Transverse colon (tissue), 4 donors: ENCODE data around the gene HOXD10. TPM values are rescaled to one million over a fixed set of nuclear protein-coding genes. Genes with fewer than 3 reads are reported as not detected.

ENCODE experiments used
- DNase-seq: peaks from one replicate; pipeline ENCODE4 v3.0.0-alpha.2; 2019
- H3K27ac ChIP-seq, 4 donors: fragments of 200-600 bp; sonication (generic); 2 replicates each; pipeline ENCODE4 v1.5.1; 2016 to 2018; ENCODE audit warnings: inconsistent platforms in 4 of 4
- H3K27me3 ChIP-seq: fragments of 200-600 bp; sonication (generic); 2 replicates; pipeline ENCODE4 v1.5.1; 2017; ENCODE audit warnings: inconsistent platforms
- H3K36me3 ChIP-seq, 4 donors: fragments of 200-600 bp; sonication (generic); 2 replicates each; pipeline ENCODE4 v1.5.1; 2017 to 2019; ENCODE audit warnings: inconsistent platforms in 4 of 4
- H3K4me1 ChIP-seq, 4 donors: fragments of 200-600 bp; sonication (generic); 2 replicates each; pipeline ENCODE4 v1.5.1; 2017 to 2020; ENCODE audit warnings: inconsistent platforms in 4 of 4
- H3K4me3 ChIP-seq, 4 donors: fragments of 200-600 bp; sonication (generic); 1 replicate in 1 of 4; 2 replicates in 3 of 4; pipeline versions ENCODE4 v1.5.1 to v1.6.1; 2017 to 2019; ENCODE audit warnings: inconsistent platforms in 4 of 4
- H3K9me3 ChIP-seq, 2 donors: fragments of 200-600 bp; sonication (generic); 2 replicates each; pipeline ENCODE4 v1.5.1; 2017 to 2019; ENCODE audit warnings: inconsistent platforms in 2 of 2
- EP300 ChIP-seq: sonication (generic); formaldehyde crosslinking; IDR thresholded peaks from one replicate; pipeline ENCODE4 v1.6.1; 2017; ENCODE audit warnings: antibody characterized with exemption, low read depth
- POLR2A ChIP-seq: fragments of 450-650 bp; IDR thresholded peaks from one replicate; pipeline ENCODE4 v1.6.1; 2016; ENCODE audit warnings: antibody characterized with exemption, mild to moderate bottlenecking, moderate library complexity
- POLR2AphosphoS5 ChIP-seq, 3 donors: sonication (generic); formaldehyde crosslinking; IDR thresholded peaks; one replicate each; pipeline ENCODE4 v1.6.1; 2016; ENCODE audit warnings: antibody characterized with exemption in 3 of 3
- WGBS, 2 donors: methylation state at CpG; one replicate each; pipeline ENCODE4 v1.1.5; 2018; ENCODE audit warnings: low coverage in 1 of 2; 5-methylcytosine and 5-hydroxymethylcytosine counted together
- in situ Hi-C, 4 donors: fragments of 200-750 bp; cut with MboI; loops; one replicate each; pipeline versions ENCODE4 v1.15.0 to v1.15.1; 2017; ENCODE audit warnings: low sequenced_read_pairs in 3 of 4, low pct_ligation_motif_present in 1 of 4, low pct_unique_long_range_greater_than_20kb in 1 of 4
- intact Hi-C: fragments of 100-400 bp; cut with DNase I; formaldehyde crosslinking; loops from one replicate; pipeline ENCODE4 v1.15.1; 2023; ENCODE audit warnings: low total_unique reads
- total RNA-seq, 4 donors: library from RNA; depleted of rRNA; stranded (reverse); fragments of >200 nt; gene quantifications; one replicate each; pipeline ENCODE4 v1.1.0, GENCODE V29; 2016
- TF ChIP-seq, protein P1 (sequence below), 5 experiments: fragments of 200-600 bp in 3 of 5; fragments of 450-650 bp in 2 of 5; sonication (generic) in 3 of 5; IDR thresholded peaks; 1 replicate in 2 of 5; 2 replicates in 3 of 5; pipeline ENCODE4 v1.5.1; 2016 to 2017; ENCODE audit warnings: antibody characterized with exemption in 5 of 5, inconsistent platforms in 3 of 5, mild to moderate bottlenecking in 2 of 5, moderate library complexity in 1 of 5

Gene HOXD10
- total RNA-seq, 4 donors from 2014 or later: 1.1 to 25.1 (median 7.6) TPM

DNA sequence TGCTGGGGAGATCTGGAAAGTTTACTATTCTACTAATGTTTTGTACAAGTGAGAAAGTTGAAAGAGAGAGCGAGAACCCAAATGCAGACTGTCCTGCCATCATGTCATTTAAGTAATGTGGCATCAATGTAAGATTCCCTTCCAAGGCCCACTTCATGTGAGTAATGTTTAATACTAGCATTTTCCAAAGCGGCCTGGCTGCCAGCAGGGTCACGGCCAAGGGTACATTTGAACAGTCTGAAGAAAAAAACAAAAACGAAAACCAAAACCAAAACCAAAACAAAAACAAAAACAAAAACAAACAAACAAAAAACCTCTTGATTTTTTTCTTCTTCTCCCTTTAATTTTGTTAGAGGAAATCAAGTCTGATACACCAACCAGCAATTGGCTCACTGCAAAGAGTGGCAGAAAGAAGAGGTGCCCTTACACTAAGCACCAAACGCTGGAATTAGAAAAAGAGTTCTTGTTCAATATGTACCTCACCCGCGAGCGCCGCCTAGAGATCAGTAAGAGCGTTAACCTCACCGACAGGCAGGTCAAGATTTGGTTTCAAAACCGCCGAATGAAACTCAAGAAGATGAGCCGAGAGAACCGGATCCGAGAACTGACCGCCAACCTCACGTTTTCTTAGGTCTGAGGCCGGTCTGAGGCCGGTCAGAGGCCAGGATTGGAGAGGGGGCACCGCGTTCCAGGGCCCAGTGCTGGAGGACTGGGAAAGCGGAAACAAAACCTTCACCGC lies 2.2 kb downstream of the HOXD10 start:
- intact Hi-C loops: no loop called here
- H3K4me3 ChIP-seq: peak overlapping the region in 2 of 4 donors; percentile 12 to 16
- no peaks in the 10 kb centered on the region for H3K36me3 ChIP-seq
- no peaks in the 10 kb centered on the region for H3K9me3 ChIP-seq
- peak overlapping the region in 3 of 4 donors; percentile 35 to 70 (median 42) for H3K27ac ChIP-seq
- TF ChIP-seq POLR2AphosphoS5 (IDR thresholded peaks at IDR 0.05) (no peak), EP300 (no peak), POLR2A (no peak)
- TF ChIP-seq, protein P1, sequence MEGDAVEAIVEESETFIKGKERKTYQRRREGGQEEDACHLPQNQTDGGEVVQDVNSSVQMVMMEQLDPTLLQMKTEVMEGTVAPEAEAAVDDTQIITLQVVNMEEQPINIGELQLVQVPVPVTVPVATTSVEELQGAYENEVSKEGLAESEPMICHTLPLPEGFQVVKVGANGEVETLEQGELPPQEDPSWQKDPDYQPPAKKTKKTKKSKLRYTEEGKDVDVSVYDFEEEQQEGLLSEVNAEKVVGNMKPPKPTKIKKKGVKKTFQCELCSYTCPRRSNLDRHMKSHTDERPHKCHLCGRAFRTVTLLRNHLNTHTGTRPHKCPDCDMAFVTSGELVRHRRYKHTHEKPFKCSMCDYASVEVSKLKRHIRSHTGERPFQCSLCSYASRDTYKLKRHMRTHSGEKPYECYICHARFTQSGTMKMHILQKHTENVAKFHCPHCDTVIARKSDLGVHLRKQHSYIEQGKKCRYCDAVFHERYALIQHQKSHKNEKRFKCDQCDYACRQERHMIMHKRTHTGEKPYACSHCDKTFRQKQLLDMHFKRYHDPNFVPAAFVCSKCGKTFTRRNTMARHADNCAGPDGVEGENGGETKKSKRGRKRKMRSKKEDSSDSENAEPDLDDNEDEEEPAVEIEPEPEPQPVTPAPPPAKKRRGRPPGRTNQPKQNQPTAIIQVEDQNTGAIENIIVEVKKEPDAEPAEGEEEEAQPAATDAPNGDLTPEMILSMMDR (IDR thresholded peaks at IDR 0.05): peak; percentile 45 to 59 (median 53)
- peak; percentile 68 for DNase-seq
- H3K4me1 ChIP-seq: peaks cover 0 to 24% (median 17%) of the 10 kb centered on the region in 4 donors
- in situ Hi-C loops: loop anchor here in 3 of 4 donors (25.0 kb wide), 2 partner anchors 694 to 1019 kb away; no protein-coding TSS in a partner anchor
- WGBS, 2 donors: 19 to 22% methylated on average over 19 to 24 of the region's 24 CpGs
- H3K27me3 ChIP-seq: peaks cover 100% of the 10 kb centered on the region

DNA sequence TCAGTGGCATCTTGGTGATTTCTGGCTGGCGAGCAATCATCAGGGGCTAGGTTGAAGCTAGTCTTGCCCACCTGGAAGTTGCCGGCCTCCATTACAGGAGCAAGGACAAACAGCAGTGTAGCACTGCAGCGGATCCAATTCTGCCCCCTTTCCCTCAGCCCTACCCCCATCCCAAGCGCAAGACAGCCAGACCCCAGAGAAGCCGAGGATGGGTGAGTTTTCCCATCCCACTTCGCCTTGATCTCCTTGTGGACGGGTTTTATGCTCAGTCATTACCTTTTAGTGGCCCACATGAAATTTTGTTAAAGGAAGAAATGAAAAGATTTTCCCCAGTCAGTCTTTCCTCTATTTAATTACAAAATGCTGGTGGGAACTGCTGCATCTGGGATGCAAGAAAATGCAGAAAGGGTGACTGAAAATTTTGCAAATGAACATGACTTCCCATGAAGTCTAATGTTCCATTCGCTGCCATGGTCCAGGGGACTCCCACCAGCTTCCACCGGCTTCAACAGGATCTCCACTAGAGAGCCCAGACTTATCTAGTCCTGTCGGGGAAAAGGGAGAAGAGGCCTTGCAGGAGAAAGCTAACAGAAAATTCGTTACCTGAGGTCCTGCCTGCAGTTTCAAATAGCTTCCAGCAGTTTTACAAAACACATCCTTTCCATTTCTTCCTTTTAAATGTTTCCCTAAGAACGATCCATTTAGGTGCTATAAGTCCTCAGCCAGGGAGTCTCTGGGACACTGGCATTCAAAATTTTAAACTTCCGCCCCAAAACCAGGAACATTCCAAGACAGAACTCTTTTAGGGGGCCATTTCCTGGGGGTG lies 4.0 kb downstream of the HOXD10 start:
- intact Hi-C loops: no loop called here
- TF ChIP-seq POLR2A: no peak
- TF ChIP-seq, protein P1 (IDR thresholded peaks at IDR 0.05): no peak
- TF ChIP-seq EP300: no peak
- no peak for TF ChIP-seq POLR2AphosphoS5 (IDR thresholded peaks at IDR 0.05)
- Histone ChIP-seq H3K27ac (peak overlapping the region in 2 of 4 donors; percentile 84 to 88), H3K36me3 (no peaks in the 10 kb centered on the region), H3K9me3 (no peaks in the 10 kb centered on the region), H3K4me3 (no peak overlapping the region), H3K27me3 (peaks cover 100% of the 10 kb centered on the region), H3K4me1 (peaks cover 0 to 27% (median 18%) of the 10 kb centered on the region in 4 donors)
- WGBS, 2 donors: 41 to 46% methylated on average over 6 to 13 of the region's 13 CpGs
- DNase-seq: no peak
- in situ Hi-C loops: loop anchor here (10.0 to 25.0 kb wide), 5 partner anchors 334 to 1034 kb away; no protein-coding TSS in a partner anchor

DNA sequence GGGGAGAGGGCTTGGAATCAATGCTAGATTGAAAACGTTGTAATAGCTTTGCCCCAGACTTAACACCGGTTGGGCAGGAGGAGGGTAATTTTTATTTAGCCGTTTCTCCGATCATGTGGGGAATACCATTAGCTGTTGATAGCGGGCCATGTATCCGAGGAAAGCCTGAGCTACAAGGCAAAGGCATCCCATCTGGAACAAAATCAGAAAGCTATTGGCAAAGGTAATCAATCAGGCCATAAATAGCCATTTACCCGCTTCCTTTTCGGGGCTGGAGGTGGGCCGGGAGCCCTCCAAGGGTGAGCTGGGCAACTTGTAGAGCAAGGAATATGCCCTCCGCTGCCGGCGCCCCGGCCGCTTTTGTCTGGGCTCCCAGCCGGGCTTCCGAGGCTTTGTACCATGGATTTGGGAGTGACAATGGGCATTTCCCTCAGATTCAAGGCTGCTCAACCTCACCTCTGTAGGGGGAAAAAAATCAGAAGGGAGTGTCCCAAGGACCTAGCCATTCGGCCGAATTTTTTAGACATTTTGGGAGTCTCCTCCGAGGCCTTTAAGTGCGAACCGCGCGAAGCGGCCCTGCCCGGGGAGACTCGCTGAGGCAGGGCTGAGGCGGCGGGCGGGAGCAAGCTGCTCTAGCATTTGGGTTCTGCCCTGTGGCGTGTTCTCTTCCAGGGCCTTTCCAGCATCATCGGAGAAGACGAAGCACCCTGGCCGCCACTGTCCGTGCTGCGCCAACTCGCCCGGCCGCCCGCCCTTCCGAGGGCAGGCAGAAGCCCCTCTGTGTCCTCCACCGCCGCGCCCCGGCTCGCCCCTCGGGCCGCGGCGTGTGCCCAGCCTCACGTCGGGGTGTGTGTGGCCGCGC lies 4.8 kb downstream of the HOXD10 start:
- H3K4me1 ChIP-seq: peaks cover 0 to 22% (median 16%) of the 10 kb centered on the region in 4 donors
- 31 to 54% methylated on average over 7 to 37 of the region's 53 CpGs for WGBS, 2 donors
- DNase-seq: no peak
- no peaks in the 10 kb centered on the region for H3K9me3 ChIP-seq
- peak overlapping the region in 3 of 4 donors; percentile 55 to 72 (median 55) for H3K4me3 ChIP-seq
- in situ Hi-C loops (loop anchor here (10.0 to 25.0 kb wide), 5 partner anchors 333 to 1033 kb away; no protein-coding TSS in a partner anchor), intact Hi-C loops (no loop called here)
- TF ChIP-seq POLR2AphosphoS5 (IDR thresholded peaks at IDR 0.05): no peak
- no peak for TF ChIP-seq EP300
- TF ChIP-seq POLR2A: no peak
- TF ChIP-seq, protein P1 (IDR thresholded peaks at IDR 0.05): no peak
- peak overlapping the region; percentile 78 to 88 (median 86) for H3K27ac ChIP-seq
- no peaks in the 10 kb centered on the region for H3K36me3 ChIP-seq
- H3K27me3 ChIP-seq: peaks cover 99% of the 10 kb centered on the region
